Rectal smooth muscle tissue (tissue), 1 donor: ENCODE results near the gene NOL8.

Experiments used
- H3K27ac ChIP-seq: one replicate; pipeline ENCODE4 v1.7.0; 2013; ENCODE audit warnings: low read depth, low read length, inconsistent platforms
- H3K27me3 ChIP-seq: one replicate; pipeline ENCODE4 v1.7.0; 2013; ENCODE audit warnings: low read length; ENCODE audit not compliant: control insufficient read depth, insufficient read depth
- H3K36me3 ChIP-seq: one replicate; pipeline ENCODE4 v1.7.0; 2013; ENCODE audit warnings: low read length; ENCODE audit not compliant: control insufficient read depth, insufficient read depth
- H3K4me1 ChIP-seq: one replicate; pipeline ENCODE4 v1.7.0; 2013; ENCODE audit warnings: low read length; ENCODE audit not compliant: control insufficient read depth, insufficient read depth
- H3K4me3 ChIP-seq: one replicate; pipeline ENCODE4 v1.7.0; 2013; ENCODE audit warnings: low read length
- H3K9ac ChIP-seq: one replicate; pipeline ENCODE4 v1.7.0; 2013; ENCODE audit warnings: low read length

The NOL8 gene

GRCh38 chr9:92332577-92333281, 7.6 kb upstream of the NOL8 start:
- no peak overlapping the region for H3K4me3 ChIP-seq
- H3K4me1 ChIP-seq: no peaks in the 10 kb centered on the region
- no peaks in the 10 kb centered on the region for H3K27me3 ChIP-seq
- H3K27ac ChIP-seq: no peak overlapping the region
- H3K36me3 ChIP-seq: no peaks in the 10 kb centered on the region
- no peak overlapping the region for H3K9ac ChIP-seq

- no peaks in the 10 kb centered on the region for H3K27me3 ChIP-seq
- H3K36me3 ChIP-seq: no peaks in the 10 kb centered on the region
- H3K27ac ChIP-seq: no peak overlapping the region
- peaks cover 12% of the 10 kb centered on the region for H3K4me1 ChIP-seq
- H3K9ac ChIP-seq: no peak overlapping the region
- no peak overlapping the region for H3K4me3 ChIP-seq
Observed at GRCh38 chr9:92328225-92328624, 3.1 kb upstream of the NOL8 start.

GRCh38 chr9:92327283-92327850, 2.2 kb upstream of the NOL8 start:
- Histone ChIP-seq H3K36me3 (peaks cover 6% of the 10 kb centered on the region), H3K4me3 (no peak overlapping the region), H3K27me3 (no peaks in the 10 kb centered on the region), H3K9ac (no peak overlapping the region), H3K27ac (no peak overlapping the region), H3K4me1 (peaks cover 12% of the 10 kb centered on the region)

GRCh38 chr9:92325991-92326500, 896 bp upstream of the NOL8 start:
- Histone ChIP-seq H3K36me3 (peaks cover 8% of the 10 kb centered on the region), H3K4me1 (peaks cover 12% of the 10 kb centered on the region), H3K27ac (peak overlapping the region; percentile 100), H3K9ac (peak overlapping the region; percentile 64), H3K4me3 (peak overlapping the region; percentile 79), H3K27me3 (no peaks in the 10 kb centered on the region)

- H3K4me3 ChIP-seq: peak overlapping the region; percentile 79
- peak overlapping the region; percentile 25 for H3K9ac ChIP-seq
- H3K36me3 ChIP-seq: peaks cover 13% of the 10 kb centered on the region
- no peaks in the 10 kb centered on the region for H3K27me3 ChIP-seq
- H3K27ac ChIP-seq: peak overlapping the region; percentile 100
- H3K4me1 ChIP-seq: peaks cover 12% of the 10 kb centered on the region
Observed at GRCh38 chr9:92324889-92325268, 271 bp downstream of the NOL8 start.

GRCh38 chr9:92324431-92324830, 719 bp downstream of the NOL8 start:
- Histone ChIP-seq H3K27ac (peak overlapping the region; percentile 100), H3K36me3 (peaks cover 15% of the 10 kb centered on the region), H3K4me1 (peaks cover 12% of the 10 kb centered on the region), H3K9ac (no peak overlapping the region), H3K27me3 (no peaks in the 10 kb centered on the region), H3K4me3 (peak overlapping the region; percentile 79)

- peaks cover 29% of the 10 kb centered on the region for H3K36me3 ChIP-seq
- no peak overlapping the region for H3K4me3 ChIP-seq
- H3K27me3 ChIP-seq: no peaks in the 10 kb centered on the region
- no peak overlapping the region for H3K9ac ChIP-seq
- no peak overlapping the region for H3K27ac ChIP-seq
- H3K4me1 ChIP-seq: no peaks in the 10 kb centered on the region
Observed at GRCh38 chr9:92315456-92315855, 9.7 kb downstream of the NOL8 start.

- Histone ChIP-seq H3K4me3 (no peak overlapping the region), H3K27ac (no peak overlapping the region), H3K27me3 (no peaks in the 10 kb centered on the region), H3K9ac (no peak overlapping the region), H3K36me3 (peaks cover 36% of the 10 kb centered on the region), H3K4me1 (no peaks in the 10 kb centered on the region)
Observed at GRCh38 chr9:92313624-92314012, 11.5 kb downstream of the NOL8 start.

- peaks cover 41% of the 10 kb centered on the region for H3K36me3 ChIP-seq
Observed at GRCh38 chr9:92312887-92313623, 12.1 kb downstream of the NOL8 start.

GRCh38 chr9:92310562-92310961, 14.6 kb downstream of the NOL8 start:
- H3K27me3 ChIP-seq: no peaks in the 10 kb centered on the region
- no peak overlapping the region for H3K9ac ChIP-seq
- no peaks in the 10 kb centered on the region for H3K4me1 ChIP-seq
- peaks cover 38% of the 10 kb centered on the region for H3K36me3 ChIP-seq
- H3K27ac ChIP-seq: no peak overlapping the region
- no peak overlapping the region for H3K4me3 ChIP-seq

More at GRCh38 chr9:92312887-92313623, 12.1 kb downstream of the NOL8 start:
- Histone ChIP-seq H3K27me3 (no peaks in the 10 kb centered on the region), H3K4me3 (no peak overlapping the region), H3K4me1 (no peaks in the 10 kb centered on the region), H3K27ac (no peak overlapping the region), H3K9ac (no peak overlapping the region)

- Histone ChIP-seq H3K9ac (no peak overlapping the region), H3K4me3 (no peak overlapping the region), H3K4me1 (no peaks in the 10 kb centered on the region), H3K27ac (no peak overlapping the region), H3K36me3 (peaks cover 41% of the 10 kb centered on the region), H3K27me3 (no peaks in the 10 kb centered on the region)
Observed at GRCh38 chr9:92308893-92309292, 16.3 kb downstream of the NOL8 start.

GRCh38 chr9:92300936-92301335, 24.2 kb downstream of the NOL8 start:
- peaks cover 15% of the 10 kb centered on the region for H3K36me3 ChIP-seq
- H3K27me3 ChIP-seq: no peaks in the 10 kb centered on the region
- no peak overlapping the region for H3K4me3 ChIP-seq
- H3K4me1 ChIP-seq: no peaks in the 10 kb centered on the region
- no peak overlapping the region for H3K27ac ChIP-seq
- H3K9ac ChIP-seq: no peak overlapping the region
